Esophagus (tissue), 2 donors: ENCODE results near the gene PARD6G. TPM values are rescaled to one million over a fixed set of nuclear protein-coding genes. Genes with fewer than 3 reads are reported as not detected.

Experiments
- H3K27ac ChIP-seq, 2 donors: one replicate each; pipeline ENCODE4 v1.5.1; 2013; ENCODE audit warnings: low read depth in 2 of 2, mild to moderate bottlenecking in 2 of 2, inconsistent platforms in 1 of 2, low read length in 1 of 2, moderate library complexity in 1 of 2
- H3K27me3 ChIP-seq, 2 donors: one replicate each; pipeline ENCODE4 v1.6.1; 2013; ENCODE audit warnings: low read length in 2 of 2, control low read depth in 1 of 2, mild to moderate bottlenecking in 1 of 2; ENCODE audit not compliant: insufficient read depth in 2 of 2, control insufficient read depth in 1 of 2
- H3K36me3 ChIP-seq, 2 donors: one replicate each; pipeline ENCODE4 v1.6.1; 2013; ENCODE audit warnings: low read length in 1 of 2; ENCODE audit not compliant: control insufficient read depth in 2 of 2, insufficient read depth in 2 of 2
- H3K4me1 ChIP-seq, 2 donors: one replicate each; pipeline ENCODE4 v1.6.1; 2013; ENCODE audit warnings: low read length in 1 of 2; ENCODE audit not compliant: control insufficient read depth in 2 of 2, insufficient read depth in 2 of 2
- H3K4me3 ChIP-seq, 2 donors: one replicate each; pipeline ENCODE4 v1.5.1; 2013; ENCODE audit warnings: low read length in 2 of 2, mild to moderate bottlenecking in 2 of 2, low read depth in 1 of 2, moderate library complexity in 1 of 2
- H3K9me3 ChIP-seq, 2 donors: one replicate each; pipeline ENCODE4 v1.6.1; 2013; ENCODE audit warnings: mild to moderate bottlenecking in 2 of 2, low read depth in 1 of 2, low read length in 1 of 2, moderate library complexity in 1 of 2; ENCODE audit not compliant: control insufficient read depth in 2 of 2, insufficient read depth in 1 of 2
- WGBS, 2 donors: extraction: QIAGEN DNeasy Blood & Tissue Kit; methylation state at CpG; one replicate each; pipeline ENCODE4 v1.1.7; 2013; 5-methylcytosine and 5-hydroxymethylcytosine counted together
- polyA plus RNA-seq, 2 donors: library from polyadenylated mRNA; stranded (reverse); fragments of 200-250 nt; gene quantifications; one replicate each; pipeline ENCODE4 v1.2.3, GENCODE V29; 2013
- donor health status: healthy with polysubstance abuse.
- donor health status: Bipolar disorder and iron deficiency.

The PARD6G gene
- polyA plus RNA-seq, 2 donors: 10.9 to 15.9 TPM

DNA sequence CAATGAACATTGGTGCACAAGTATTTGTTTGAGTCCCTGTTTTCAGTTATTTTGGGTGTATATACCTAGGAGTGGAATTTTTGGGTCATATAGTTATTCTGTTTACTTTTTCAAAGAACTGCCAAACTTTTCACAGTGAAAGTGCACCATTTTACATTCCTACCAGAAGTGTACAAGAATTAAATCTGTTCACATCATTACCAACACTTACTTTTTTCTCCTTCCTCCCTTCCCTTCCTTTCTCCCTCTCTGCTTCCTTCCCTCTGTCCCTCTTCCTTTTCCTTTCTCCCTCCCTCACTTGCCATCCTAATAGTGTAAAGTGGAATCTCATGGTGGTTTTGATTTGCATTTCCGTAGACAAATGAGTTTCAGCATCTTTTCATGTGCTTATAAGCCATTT is 126.4 kb downstream of the PARD6G start:
- peaks cover 0 to 5% of the 10 kb centered on the region in 2 donors for H3K36me3 ChIP-seq
- WGBS, 2 donors: 31 to 97% methylated on average over 1 of the region's 1 CpG
- no peak overlapping the region for H3K27ac ChIP-seq
- no peaks in the 10 kb centered on the region for H3K9me3 ChIP-seq
- H3K4me3 ChIP-seq: no peak overlapping the region
- no peaks in the 10 kb centered on the region for H3K27me3 ChIP-seq
- H3K4me1 ChIP-seq: peaks cover 0 to 3% of the 10 kb centered on the region in 2 donors

DNA sequence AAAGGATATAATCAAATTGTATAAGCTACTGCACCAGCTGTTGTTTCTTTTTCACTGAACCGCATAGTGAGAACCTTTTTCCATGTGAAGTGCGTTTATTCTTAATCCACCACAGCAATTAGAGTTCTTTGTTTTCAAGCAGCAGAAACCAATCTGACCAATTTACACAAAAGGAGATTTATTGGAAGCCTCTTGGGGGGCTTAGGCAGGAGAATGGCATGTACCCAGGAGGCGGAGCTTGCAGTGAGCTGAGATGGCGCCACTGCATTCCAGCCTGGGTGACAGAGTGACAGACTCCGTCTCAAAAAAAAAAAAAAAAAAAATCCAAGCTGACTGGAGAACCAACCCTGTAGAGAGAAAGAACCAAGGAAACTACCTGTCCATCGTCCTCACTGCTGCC is 128.2 kb downstream of the PARD6G start:
- Histone ChIP-seq H3K36me3 (peaks cover 0 to 5% of the 10 kb centered on the region in 2 donors), H3K9me3 (no peaks in the 10 kb centered on the region), H3K27me3 (no peaks in the 10 kb centered on the region), H3K4me1 (no peaks in the 10 kb centered on the region), H3K4me3 (no peak overlapping the region), H3K27ac (no peak overlapping the region)
- 87 to 92% methylated on average over 6 of the region's 6 CpGs for WGBS, 2 donors

DNA sequence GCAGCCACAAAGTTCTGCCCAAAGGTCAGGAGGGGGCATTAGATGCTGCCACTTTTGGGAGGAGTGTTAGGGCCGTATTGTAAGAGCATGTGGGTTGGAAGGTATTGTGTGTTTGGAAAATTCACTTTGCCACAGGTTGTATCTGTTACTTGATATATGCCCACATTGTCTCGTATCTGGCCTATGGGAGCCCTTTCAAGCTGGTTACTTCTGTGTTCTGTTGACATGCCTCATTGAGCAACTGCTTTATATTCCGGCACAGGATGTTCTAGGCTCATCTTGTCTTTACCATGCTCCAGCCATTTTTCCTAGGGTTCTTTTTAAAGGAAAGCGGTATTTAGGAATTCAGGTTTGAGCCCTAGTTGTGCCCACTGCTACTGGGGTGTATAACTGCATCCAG is 132.3 kb downstream of the PARD6G start:
- Histone ChIP-seq H3K4me1 (peaks cover 0 to 2% of the 10 kb centered on the region in 2 donors), H3K9me3 (no peaks in the 10 kb centered on the region), H3K27ac (no peak overlapping the region), H3K4me3 (no peak overlapping the region), H3K27me3 (no peaks in the 10 kb centered on the region), H3K36me3 (peaks cover 0 to 5% of the 10 kb centered on the region in 2 donors)
- 93 to 96% methylated on average over 4 of the region's 4 CpGs for WGBS, 2 donors

DNA sequence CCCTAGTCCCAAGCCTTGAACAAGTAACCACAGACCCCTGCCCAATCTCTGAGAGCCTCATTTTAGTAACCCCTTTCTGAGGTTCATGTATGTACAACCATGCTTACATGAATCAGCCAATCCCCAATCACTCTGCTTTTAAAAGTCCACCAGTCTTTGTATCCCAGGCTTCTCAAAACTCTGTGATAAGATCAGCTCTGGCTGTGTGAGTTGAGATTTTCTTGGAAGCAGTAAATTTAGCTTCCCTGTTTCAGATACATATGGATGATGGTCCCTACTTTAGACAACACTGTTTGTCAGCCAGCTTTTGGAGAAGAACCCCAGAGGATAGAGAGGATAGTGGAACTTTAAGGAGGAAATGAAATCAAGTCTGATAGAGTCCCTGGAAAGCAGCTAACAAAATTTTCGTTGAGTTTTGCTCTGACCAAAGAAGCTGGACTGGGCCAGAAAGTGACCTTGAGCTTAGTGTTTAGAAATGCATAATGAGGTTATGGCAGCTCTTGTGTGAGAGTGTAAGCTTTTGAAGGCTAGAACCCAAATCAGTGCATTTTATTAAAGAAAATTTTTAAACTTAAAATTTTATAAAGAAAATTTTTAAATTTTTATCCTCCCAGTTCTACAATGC is 134.6 kb downstream of the PARD6G start:
- 18 to 36% methylated on average over 1 of the region's 1 CpG for WGBS, 2 donors
- no peaks in the 10 kb centered on the region for H3K27me3 ChIP-seq
- H3K27ac ChIP-seq: no peak overlapping the region
- peaks cover 0 to 2% of the 10 kb centered on the region in 2 donors for H3K9me3 ChIP-seq
- H3K4me1 ChIP-seq: peaks cover 0 to 2% of the 10 kb centered on the region in 2 donors
- H3K36me3 ChIP-seq: no peaks in the 10 kb centered on the region
- H3K4me3 ChIP-seq: no peak overlapping the region

DNA sequence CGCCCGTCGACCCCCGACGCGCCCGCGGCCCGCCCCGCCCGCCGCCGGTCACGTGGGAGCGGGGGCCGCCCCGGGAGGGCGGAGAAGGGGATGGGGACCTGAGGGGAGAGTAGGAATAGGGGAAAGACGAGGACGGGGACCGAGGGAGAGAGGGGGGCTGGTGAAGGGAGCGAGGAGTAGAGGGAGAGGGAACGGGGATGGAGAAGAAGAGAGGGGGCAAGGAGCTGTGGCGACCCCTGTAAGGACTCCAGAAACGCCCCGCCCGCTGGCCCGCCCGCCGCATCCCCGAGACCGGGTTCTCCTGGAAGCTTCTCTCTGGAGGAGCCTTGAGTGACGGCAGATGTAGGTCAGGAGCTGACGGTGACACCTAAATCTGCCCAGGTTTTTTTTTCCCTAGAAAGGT is 137.6 kb downstream of the PARD6G start:
- peaks cover 0 to 2% of the 10 kb centered on the region in 2 donors for H3K9me3 ChIP-seq
- WGBS, 2 donors: 1% methylated on average over 28 to 34 of the region's 34 CpGs
- peak overlapping the region; percentile 87 to 95 for H3K4me3 ChIP-seq
- no peaks in the 10 kb centered on the region for H3K36me3 ChIP-seq
- peaks cover 0 to 2% of the 10 kb centered on the region in 2 donors for H3K4me1 ChIP-seq
- H3K27me3 ChIP-seq: no peaks in the 10 kb centered on the region
- peak overlapping the region; percentile 93 to 97 for H3K27ac ChIP-seq

DNA sequence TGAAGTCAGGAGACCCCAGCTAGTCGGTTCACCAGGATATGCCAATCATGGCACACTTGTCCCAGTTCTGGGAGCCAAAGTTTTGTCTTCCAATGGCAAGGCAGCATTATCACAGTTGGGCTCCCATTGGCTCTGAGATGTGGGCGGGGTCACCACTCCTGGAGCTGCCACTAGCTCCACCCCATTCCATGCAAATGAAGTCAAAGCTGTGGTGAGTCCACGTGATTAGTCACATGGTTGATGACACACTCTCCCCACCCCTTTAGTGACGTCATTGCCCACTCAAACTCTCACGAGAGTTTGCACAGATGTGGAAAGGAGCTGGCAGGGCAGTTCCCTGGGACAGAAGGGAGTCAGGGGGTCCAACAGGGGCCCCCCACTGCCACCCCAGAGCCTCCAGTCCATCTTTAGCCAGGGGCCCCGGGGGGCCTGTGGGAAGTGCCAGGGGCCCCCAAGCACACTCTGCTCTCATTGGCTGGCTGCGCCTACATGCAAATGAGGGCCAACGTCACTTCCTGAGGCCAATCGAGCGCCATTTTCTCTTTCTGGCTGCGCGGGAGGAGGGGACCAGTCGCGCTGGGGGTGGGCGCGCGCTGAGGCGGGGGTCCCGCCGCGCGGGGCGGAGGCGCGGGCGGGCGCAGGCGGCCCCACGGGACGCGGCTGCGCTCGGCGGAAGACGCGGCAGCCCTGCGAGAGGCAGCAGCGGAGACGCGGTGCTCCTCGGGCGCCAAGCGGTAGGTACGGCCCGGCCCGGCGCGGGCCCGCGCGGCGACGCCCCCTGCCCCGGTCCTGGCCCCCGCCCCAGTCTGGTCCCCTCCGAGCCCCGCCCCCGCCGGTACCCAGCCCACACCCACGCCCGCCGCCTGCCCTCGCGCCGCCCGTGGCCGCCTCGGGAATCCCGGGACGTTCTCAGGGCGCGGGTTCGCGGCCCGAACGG is 138.3 kb downstream of the PARD6G start, which contains the start of gene ADNP2:
TSS of gene ADNP2 (plus strand) at position 524 of the 937 bp plus-strand sequence. CDS start 8,281 bp downstream, outside the sequence.
- peak within 1 kb of the TSS; percentile 93 to 97 for H3K27ac ChIP-seq
- peaks cover 0 to 2% of the 10 kb centered on the region in 2 donors for H3K4me1 ChIP-seq
- 2 to 4% methylated on average over 42 to 76 of the region's 76 CpGs for WGBS, 2 donors
- no peaks in the 10 kb centered on the region for H3K27me3 ChIP-seq
- H3K36me3 ChIP-seq: no peaks in the 10 kb centered on the region
- H3K9me3 ChIP-seq: peaks cover 0 to 2% of the 10 kb centered on the region in 2 donors
- H3K4me3 ChIP-seq: peak within 1 kb of the TSS; percentile 87 to 95

- peak overlapping the region in 1 of 2 donors; percentile 58 for H3K27ac ChIP-seq
- 92 to 95% methylated on average over 23 of the region's 23 CpGs for WGBS, 2 donors
- H3K4me1 ChIP-seq: peaks cover 2% of the 10 kb centered on the region in 2 donors
- no peaks in the 10 kb centered on the region for H3K27me3 ChIP-seq
- H3K36me3 ChIP-seq: no peaks in the 10 kb centered on the region
- H3K4me3 ChIP-seq: no peak overlapping the region
- peaks cover 0 to 2% of the 10 kb centered on the region in 2 donors for H3K9me3 ChIP-seq
Observed at GRCh38 chr18:80108121-80108536, 139.2 kb downstream of the PARD6G start.

- Histone ChIP-seq H3K27ac (peak overlapping the region in 1 of 2 donors; percentile 40), H3K4me1 (peaks cover 2% of the 10 kb centered on the region in 2 donors), H3K36me3 (no peaks in the 10 kb centered on the region), H3K9me3 (peaks cover 0 to 2% of the 10 kb centered on the region in 2 donors), H3K27me3 (no peaks in the 10 kb centered on the region), H3K4me3 (no peak overlapping the region)
- WGBS, 2 donors: 72 to 74% methylated on average over 10 of the region's 10 CpGs
Observed at GRCh38 chr18:80107426-80107825, 139.9 kb downstream of the PARD6G start.
